ENCODE measurements around the gene TMEM132C.
A peak's percentile ranks its signal among the peaks of the same experiment; 100 is the strongest.

The TMEM132C gene

GRCh38 chr12:128408669-128409068 lies 141.7 kb downstream of the TMEM132C start:
- TF ChIP-seq, protein P1, sequence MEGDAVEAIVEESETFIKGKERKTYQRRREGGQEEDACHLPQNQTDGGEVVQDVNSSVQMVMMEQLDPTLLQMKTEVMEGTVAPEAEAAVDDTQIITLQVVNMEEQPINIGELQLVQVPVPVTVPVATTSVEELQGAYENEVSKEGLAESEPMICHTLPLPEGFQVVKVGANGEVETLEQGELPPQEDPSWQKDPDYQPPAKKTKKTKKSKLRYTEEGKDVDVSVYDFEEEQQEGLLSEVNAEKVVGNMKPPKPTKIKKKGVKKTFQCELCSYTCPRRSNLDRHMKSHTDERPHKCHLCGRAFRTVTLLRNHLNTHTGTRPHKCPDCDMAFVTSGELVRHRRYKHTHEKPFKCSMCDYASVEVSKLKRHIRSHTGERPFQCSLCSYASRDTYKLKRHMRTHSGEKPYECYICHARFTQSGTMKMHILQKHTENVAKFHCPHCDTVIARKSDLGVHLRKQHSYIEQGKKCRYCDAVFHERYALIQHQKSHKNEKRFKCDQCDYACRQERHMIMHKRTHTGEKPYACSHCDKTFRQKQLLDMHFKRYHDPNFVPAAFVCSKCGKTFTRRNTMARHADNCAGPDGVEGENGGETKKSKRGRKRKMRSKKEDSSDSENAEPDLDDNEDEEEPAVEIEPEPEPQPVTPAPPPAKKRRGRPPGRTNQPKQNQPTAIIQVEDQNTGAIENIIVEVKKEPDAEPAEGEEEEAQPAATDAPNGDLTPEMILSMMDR (IDR thresholded peaks at IDR 0.05; ENCODE audit: unreplicated experiment in 3 of 3): no peak
- H3K36me3 Mint-ChIP-seq (ENCODE audit: low read depth): peaks cover 18% of the 10 kb centered on the region
- peaks cover 9% of the 10 kb centered on the region for H3K9me3 Mint-ChIP-seq
- H3K4me1 Mint-ChIP-seq: peaks cover 18% of the 10 kb centered on the region
- peak overlapping the region in 2 of 3 experiments; percentile 63 to 82 for H3K27ac Mint-ChIP-seq
- peak overlapping the region in 1 of 3 experiments; percentile 5 for H3K4me3 Mint-ChIP-seq
- H3K27me3 Mint-ChIP-seq (ENCODE audit: low read depth): peaks cover 3% of the 10 kb centered on the region

GRCh38 chr12:128415036-128415560 lies 148.1 kb downstream of the TMEM132C start:
- Mint-ChIP-seq H3K36me3 (ENCODE audit: low read depth) (peaks cover 7% of the 10 kb centered on the region), H3K9me3 (peaks cover 4% of the 10 kb centered on the region), H3K27me3 (ENCODE audit: low read depth) (no peaks in the 10 kb centered on the region), H3K4me1 (no peaks in the 10 kb centered on the region), H3K4me3 (no peak overlapping the region), H3K27ac (no peak overlapping the region)
- TF ChIP-seq, protein P1 (IDR thresholded peaks at IDR 0.05; ENCODE audit: unreplicated experiment in 3 of 3): no peak

DNA sequence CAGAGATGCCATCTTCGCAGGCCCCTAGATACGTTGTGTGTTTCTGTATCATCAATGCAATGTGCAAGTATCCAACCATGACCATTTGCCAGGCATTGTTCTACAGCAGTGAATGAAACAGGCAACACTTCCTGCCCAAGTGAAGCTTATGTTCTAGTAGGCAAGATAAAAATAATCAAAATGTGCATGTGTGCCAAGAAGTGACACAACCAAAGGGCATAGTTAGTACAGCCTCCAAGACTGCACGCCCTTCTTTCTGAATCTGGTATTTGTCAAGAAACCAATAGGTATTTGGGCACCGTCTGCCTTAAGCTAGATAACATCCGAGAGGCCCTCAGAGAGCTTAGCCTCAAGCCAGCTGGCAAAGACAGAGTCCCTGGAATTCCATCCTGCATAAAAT lies 152.0 kb downstream of the TMEM132C start:
- Mint-ChIP-seq H3K9me3 (no peaks in the 10 kb centered on the region), H3K36me3 (ENCODE audit: low read depth) (peaks cover 7% of the 10 kb centered on the region), H3K4me1 (peaks cover 19% of the 10 kb centered on the region), H3K4me3 (no peak overlapping the region), H3K27ac (no peak overlapping the region), H3K27me3 (ENCODE audit: low read depth) (no peaks in the 10 kb centered on the region)
- TF ChIP-seq, protein P1 (IDR thresholded peaks at IDR 0.05; ENCODE audit: unreplicated experiment in 3 of 3): no peak

- H3K9me3 Mint-ChIP-seq: no peaks in the 10 kb centered on the region
- H3K4me1 Mint-ChIP-seq: peaks cover 19% of the 10 kb centered on the region
- no peak overlapping the region for H3K4me3 Mint-ChIP-seq
- no peaks in the 10 kb centered on the region for H3K27me3 Mint-ChIP-seq (ENCODE audit: low read depth)
- TF ChIP-seq, protein P1 (IDR thresholded peaks at IDR 0.05; ENCODE audit: unreplicated experiment in 3 of 3): no peak
- H3K27ac Mint-ChIP-seq: no peak overlapping the region
- H3K36me3 Mint-ChIP-seq (ENCODE audit: low read depth): peaks cover 7% of the 10 kb centered on the region
These were observed 153.2 kb downstream of the TMEM132C start for GRCh38 chr12:128420163-128420562.

DNA sequence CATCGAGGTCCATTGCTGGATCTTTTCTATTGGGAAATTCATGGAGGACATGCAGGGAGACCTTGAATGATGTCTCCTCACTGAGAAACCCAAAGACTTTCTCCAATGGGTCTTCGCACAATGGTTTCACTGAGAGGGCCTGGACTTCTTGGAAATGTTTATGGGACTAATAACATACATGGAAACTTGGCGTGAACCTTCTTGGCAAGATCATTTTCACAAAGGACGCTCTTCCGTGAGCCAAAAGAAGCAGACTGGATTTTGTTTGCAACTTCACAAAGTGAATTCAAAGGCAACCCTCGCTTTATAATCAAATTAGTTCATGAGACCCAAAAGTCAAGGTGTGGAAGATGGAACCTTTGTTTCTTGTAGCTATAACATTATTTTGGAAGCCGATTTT lies 154.4 kb downstream of the TMEM132C start:
- Mint-ChIP-seq H3K4me1 (peaks cover 23% of the 10 kb centered on the region), H3K36me3 (ENCODE audit: low read depth) (peaks cover 7% of the 10 kb centered on the region), H3K4me3 (no peak overlapping the region), H3K27me3 (ENCODE audit: low read depth) (no peaks in the 10 kb centered on the region), H3K27ac (peak overlapping the region in 1 of 3 experiments; percentile 8), H3K9me3 (no peaks in the 10 kb centered on the region)
- TF ChIP-seq, protein P1 (IDR thresholded peaks at IDR 0.05; ENCODE audit: unreplicated experiment in 3 of 3): no peak

GRCh38 chr12:128423205-128423604 lies 156.2 kb downstream of the TMEM132C start:
- H3K36me3 Mint-ChIP-seq (ENCODE audit: low read depth): no peaks in the 10 kb centered on the region
- H3K27me3 Mint-ChIP-seq (ENCODE audit: low read depth): no peaks in the 10 kb centered on the region
- TF ChIP-seq, protein P1 (IDR thresholded peaks at IDR 0.05; ENCODE audit: unreplicated experiment in 3 of 3): no peak
- peak overlapping the region in 2 of 3 experiments; percentile 36 to 59 for H3K27ac Mint-ChIP-seq
- H3K4me3 Mint-ChIP-seq: no peak overlapping the region
- H3K4me1 Mint-ChIP-seq: peaks cover 35% of the 10 kb centered on the region
- H3K9me3 Mint-ChIP-seq: no peaks in the 10 kb centered on the region

All from nephron (organoid).